Prostate gland (tissue), 2 donors: Measurements from ENCODE around the gene TBX5. TPM values are rescaled to one million over a fixed set of nuclear protein-coding genes. Genes with fewer than 3 reads are reported as not detected.
A peak's percentile ranks its signal among the peaks of the same experiment; 100 is the strongest.

Source experiments
- DNase-seq: peaks from one replicate; pipeline ENCODE4 v3.0.0-alpha.2; 2019; ENCODE audit warnings: low spot score
- H3K27ac ChIP-seq, 2 donors: fragments of 200-600 bp; sonication (generic); 2 replicates each; pipeline ENCODE4 v1.5.1; 2017 to 2019
- H3K27me3 ChIP-seq: fragments of 200-600 bp; sonication (generic); replicated peaks from 2 replicates; pipeline ENCODE4 v1.5.1; 2019; ENCODE audit not compliant: insufficient read depth
- H3K36me3 ChIP-seq, 2 donors: fragments of 200-600 bp; sonication (generic); 1 replicate in 1 of 2; 2 replicates in 1 of 2; pipeline versions ENCODE4 v1.5.1 to v1.8.1; 2017 to 2019
- H3K4me1 ChIP-seq: fragments of 200-600 bp; sonication (generic); replicated peaks from 2 replicates; pipeline ENCODE4 v1.5.1; 2019
- H3K4me3 ChIP-seq, 2 donors: fragments of 200-600 bp; sonication (generic); 2 replicates each; pipeline ENCODE4 v1.5.1; 2017 to 2019
- H3K9me3 ChIP-seq: fragments of 200-600 bp; sonication (generic); 2 replicates; pipeline ENCODE4 v1.5.1; 2017
- CTCF ChIP-seq, 4 experiments: fragments of 200-600 bp in 2 of 4; fragments of 450-650 bp in 2 of 4; sonication (generic) in 2 of 4; IDR thresholded peaks; 1 replicate in 3 of 4; 2 replicates in 1 of 4; pipeline ENCODE4 v1.5.1; 2016 to 2019; ENCODE audit warnings: antibody characterized with exemption in 4 of 4, mild to moderate bottlenecking in 2 of 4, moderate library complexity in 2 of 4
- POLR2A ChIP-seq: fragments of 450-650 bp; IDR thresholded peaks from one replicate; pipeline ENCODE4 v1.6.1; 2016; ENCODE audit warnings: antibody characterized with exemption, mild to moderate bottlenecking
- POLR2AphosphoS5 ChIP-seq: sonication (generic); formaldehyde crosslinking; IDR thresholded peaks from one replicate; pipeline ENCODE4 v1.6.1; 2017; ENCODE audit warnings: antibody characterized with exemption
- WGBS: methylation state at CpG from one replicate; pipeline ENCODE4 v1.1.5; 2018; 5-methylcytosine and 5-hydroxymethylcytosine counted together
- intact Hi-C: fragments of 100-400 bp; cut with DNase I; formaldehyde crosslinking; loops from one replicate; pipeline ENCODE4 v1.14.2; 2022
- total RNA-seq, 2 donors: library from RNA; depleted of rRNA; stranded (reverse); fragments of >200 nt; gene quantifications; one replicate each; pipeline ENCODE4 v1.1.0, GENCODE V29; 2016

TBX5 gene
- total RNA-seq, 2 donors from 2014 or later: 0.34 to 4.9 TPM

GRCh38 chr12:114403011-114403689 is 2.8 kb downstream of the TBX5 start:
- H3K9me3 ChIP-seq: no peaks in the 10 kb centered on the region
- no peaks in the 10 kb centered on the region for H3K36me3 ChIP-seq
- peak overlapping the region in 1 of 2 donors; percentile 19 for H3K27ac ChIP-seq
- H3K4me1 ChIP-seq: no peaks in the 10 kb centered on the region
- intact Hi-C loops: loop anchor here (5.0 kb wide), 1 partner anchor 1354 kb away; no protein-coding TSS in a partner anchor
- TF ChIP-seq POLR2AphosphoS5: no peak
- TF ChIP-seq POLR2A: no peak
- no peak for TF ChIP-seq CTCF (IDR thresholded peaks at IDR 0.05)
- peaks cover 44% of the 10 kb centered on the region for H3K27me3 ChIP-seq
- no peak overlapping the region for H3K4me3 ChIP-seq
- WGBS: 21% methylated on average over 41 of the region's 41 CpGs
- no peak for DNase-seq

GRCh38 chr12:114402084-114402717 is 3.7 kb downstream of the TBX5 start:
- H3K9me3 ChIP-seq: no peaks in the 10 kb centered on the region
- intact Hi-C loops: loop anchor here (5.0 kb wide), 1 partner anchor 1355 kb away; no protein-coding TSS in a partner anchor

GRCh38 chr12:114401328-114402083 is 4.4 kb downstream of the TBX5 start:
- H3K4me3 ChIP-seq: no peak overlapping the region
- intact Hi-C loops: loop anchor here (5.0 kb wide), 1 partner anchor 1356 kb away; no protein-coding TSS in a partner anchor
- no peaks in the 10 kb centered on the region for H3K9me3 ChIP-seq
- peaks cover 52% of the 10 kb centered on the region for H3K27me3 ChIP-seq
- TF ChIP-seq CTCF (IDR thresholded peaks at IDR 0.05) (no peak), POLR2A (no peak), POLR2AphosphoS5 (no peak)
- H3K36me3 ChIP-seq: no peaks in the 10 kb centered on the region
- H3K27ac ChIP-seq: peak overlapping the region; percentile 20 to 70
- H3K4me1 ChIP-seq: no peaks in the 10 kb centered on the region
- WGBS: 15% methylated on average over 10 of the region's 10 CpGs
- DNase-seq: no peak

More at GRCh38 chr12:114402084-114402717, 3.7 kb downstream of the TBX5 start:
- Histone ChIP-seq H3K4me3 (no peak overlapping the region), H3K27ac (no peak overlapping the region), H3K4me1 (no peaks in the 10 kb centered on the region), H3K27me3 (peaks cover 52% of the 10 kb centered on the region), H3K36me3 (no peaks in the 10 kb centered on the region)
- TF ChIP-seq POLR2AphosphoS5: no peak
- no peak for TF ChIP-seq CTCF (IDR thresholded peaks at IDR 0.05)
- TF ChIP-seq POLR2A: no peak
- WGBS: 30% methylated on average over 5 of the region's 5 CpGs
- DNase-seq: no peak

GRCh38 chr12:114400925-114401324 is 5.0 kb downstream of the TBX5 start:
- Histone ChIP-seq H3K27ac (peak overlapping the region; percentile 26 to 70), H3K9me3 (no peaks in the 10 kb centered on the region), H3K27me3 (peaks cover 53% of the 10 kb centered on the region), H3K4me3 (no peak overlapping the region), H3K4me1 (no peaks in the 10 kb centered on the region), H3K36me3 (no peaks in the 10 kb centered on the region)
- TF ChIP-seq CTCF (IDR thresholded peaks at IDR 0.05): no peak
- DNase-seq: no peak
- intact Hi-C loops: loop anchor here (5.0 kb wide), 1 partner anchor 1356 kb away; no protein-coding TSS in a partner anchor
- 6% methylated on average over 25 of the region's 25 CpGs for WGBS
